ENCODE data around the gene HOXA13. TPM values are rescaled to one million over a fixed set of nuclear protein-coding genes. Genes with fewer than 3 reads are reported as not detected.

HOXA13 gene
- total RNA-seq, 6 donors from 2014 or later = not detected

DNA sequence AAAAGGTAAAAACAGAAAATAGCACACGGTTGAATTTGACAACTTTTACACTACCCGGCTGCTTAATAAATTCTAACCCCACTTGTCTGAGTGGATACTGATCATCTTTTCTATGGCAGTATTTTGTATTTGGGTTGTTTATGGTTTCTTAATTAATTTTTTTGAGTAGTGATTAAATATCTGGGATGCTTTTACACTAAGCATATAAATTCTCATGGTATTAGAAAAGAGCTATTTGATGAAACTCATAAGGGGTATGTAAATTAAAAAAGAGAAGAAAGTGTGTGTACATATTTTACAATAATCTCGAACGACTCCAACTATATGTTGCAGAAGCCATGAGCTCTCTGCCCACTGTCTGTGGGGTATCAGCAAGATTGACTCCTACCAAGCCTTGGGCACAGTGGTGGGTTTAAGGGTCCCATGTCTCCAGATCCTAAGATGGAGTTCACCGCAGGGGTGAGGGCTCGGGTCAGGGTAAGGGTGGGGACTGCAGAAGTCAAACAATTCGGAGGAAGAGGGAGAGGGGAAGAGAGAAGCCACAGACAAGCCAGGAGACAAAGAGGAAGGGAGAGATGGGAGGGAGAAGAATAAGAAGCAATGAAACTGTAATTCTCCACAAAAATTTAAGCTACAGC is 7.6 kb upstream of the HOXA13 start:
- 32 to 44% methylated on average over 7 of the region's 7 CpGs for WGBS, 2 donors
- ATAC-seq (ENCODE audit: low FRiP score in 2 of 2) = no peak
- Histone ChIP-seq H3K4me1 (peaks cover 9 to 22% (median 15%) of the 10 kb centered on the region in 4 donors), H3K27ac (no peak overlapping the region), H3K9me3 (no peaks in the 10 kb centered on the region), H3K27me3 (peaks cover 4 to 80% (median 43%) of the 10 kb centered on the region in 4 donors), H3K36me3 (no peaks in the 10 kb centered on the region), H3K4me3 (no peak overlapping the region)
- no peak for TF ChIP-seq EP300 (IDR thresholded peaks at IDR 0.05)
- no peak for TF ChIP-seq POLR2A (IDR thresholded peaks at IDR 0.05)
- TF ChIP-seq POLR2AphosphoS5 (IDR thresholded peaks at IDR 0.05) = no peak
- TF ChIP-seq, protein P1, sequence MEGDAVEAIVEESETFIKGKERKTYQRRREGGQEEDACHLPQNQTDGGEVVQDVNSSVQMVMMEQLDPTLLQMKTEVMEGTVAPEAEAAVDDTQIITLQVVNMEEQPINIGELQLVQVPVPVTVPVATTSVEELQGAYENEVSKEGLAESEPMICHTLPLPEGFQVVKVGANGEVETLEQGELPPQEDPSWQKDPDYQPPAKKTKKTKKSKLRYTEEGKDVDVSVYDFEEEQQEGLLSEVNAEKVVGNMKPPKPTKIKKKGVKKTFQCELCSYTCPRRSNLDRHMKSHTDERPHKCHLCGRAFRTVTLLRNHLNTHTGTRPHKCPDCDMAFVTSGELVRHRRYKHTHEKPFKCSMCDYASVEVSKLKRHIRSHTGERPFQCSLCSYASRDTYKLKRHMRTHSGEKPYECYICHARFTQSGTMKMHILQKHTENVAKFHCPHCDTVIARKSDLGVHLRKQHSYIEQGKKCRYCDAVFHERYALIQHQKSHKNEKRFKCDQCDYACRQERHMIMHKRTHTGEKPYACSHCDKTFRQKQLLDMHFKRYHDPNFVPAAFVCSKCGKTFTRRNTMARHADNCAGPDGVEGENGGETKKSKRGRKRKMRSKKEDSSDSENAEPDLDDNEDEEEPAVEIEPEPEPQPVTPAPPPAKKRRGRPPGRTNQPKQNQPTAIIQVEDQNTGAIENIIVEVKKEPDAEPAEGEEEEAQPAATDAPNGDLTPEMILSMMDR (IDR thresholded peaks at IDR 0.05) = no peak
- no peak for DNase-seq

DNA sequence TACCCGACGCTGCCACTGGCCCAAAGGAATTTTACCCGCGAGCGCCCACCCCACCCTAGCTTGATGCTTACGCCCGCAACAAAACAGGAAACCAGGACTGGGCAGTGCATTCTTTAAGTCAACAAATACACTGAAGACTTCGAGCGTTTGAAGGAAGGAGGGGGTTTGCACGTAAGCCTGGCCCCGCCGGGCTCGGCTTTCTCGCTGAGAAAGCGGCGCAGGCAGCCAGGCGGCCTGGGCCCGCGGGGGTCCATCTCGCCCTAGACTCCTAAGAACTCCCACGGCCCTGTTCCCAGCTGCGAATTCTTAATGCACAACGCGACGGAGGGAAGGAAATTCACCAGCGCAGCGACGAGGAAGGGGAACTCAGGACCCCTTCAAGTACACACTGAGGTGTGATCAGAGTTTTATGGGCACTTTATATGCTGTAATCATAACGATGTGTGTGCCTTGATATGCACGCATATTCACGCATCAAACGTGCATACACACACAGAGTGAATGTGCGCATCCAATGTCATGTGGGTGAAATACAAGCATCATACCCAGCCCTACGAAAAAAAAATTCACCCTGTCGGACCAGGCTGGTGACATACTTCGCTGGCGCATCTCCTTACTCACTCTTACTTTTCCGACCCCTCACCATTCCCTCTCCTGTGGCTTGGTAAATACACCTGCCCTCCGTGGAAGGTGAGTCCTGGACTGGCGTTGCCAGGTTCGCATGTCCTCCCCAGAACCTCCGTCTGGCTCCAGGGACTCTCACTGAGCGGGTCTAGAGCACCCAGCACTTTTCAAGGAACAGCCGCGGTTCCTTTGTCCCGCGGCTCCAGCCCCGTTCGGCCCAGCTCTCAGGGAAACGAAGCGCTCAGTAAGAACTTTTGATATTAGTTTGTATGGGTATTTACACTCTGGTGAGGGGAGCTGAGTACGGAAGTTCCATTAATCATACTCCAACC is 5.7 kb upstream of the HOXA13 start:
- TF ChIP-seq, protein P1 (IDR thresholded peaks at IDR 0.05) = no peak
- TF ChIP-seq POLR2AphosphoS5 (IDR thresholded peaks at IDR 0.05) (no peak), POLR2A (IDR thresholded peaks at IDR 0.05) (no peak), EP300 (IDR thresholded peaks at IDR 0.05) (no peak)
- peak in 1 of 2 donors; percentile 52 for DNase-seq
- ATAC-seq (ENCODE audit: low FRiP score in 2 of 2) = no peak
- WGBS, 2 donors = 10 to 11% methylated on average over 40 to 51 of the region's 52 CpGs
- Histone ChIP-seq H3K27ac (no peak overlapping the region), H3K27me3 (peaks cover 6 to 80% (median 44%) of the 10 kb centered on the region in 4 donors), H3K4me3 (peak overlapping the region in 1 of 4 donors; percentile 17), H3K4me1 (peaks cover 21 to 35% (median 25%) of the 10 kb centered on the region in 4 donors), H3K36me3 (no peaks in the 10 kb centered on the region), H3K9me3 (no peaks in the 10 kb centered on the region)

DNA sequence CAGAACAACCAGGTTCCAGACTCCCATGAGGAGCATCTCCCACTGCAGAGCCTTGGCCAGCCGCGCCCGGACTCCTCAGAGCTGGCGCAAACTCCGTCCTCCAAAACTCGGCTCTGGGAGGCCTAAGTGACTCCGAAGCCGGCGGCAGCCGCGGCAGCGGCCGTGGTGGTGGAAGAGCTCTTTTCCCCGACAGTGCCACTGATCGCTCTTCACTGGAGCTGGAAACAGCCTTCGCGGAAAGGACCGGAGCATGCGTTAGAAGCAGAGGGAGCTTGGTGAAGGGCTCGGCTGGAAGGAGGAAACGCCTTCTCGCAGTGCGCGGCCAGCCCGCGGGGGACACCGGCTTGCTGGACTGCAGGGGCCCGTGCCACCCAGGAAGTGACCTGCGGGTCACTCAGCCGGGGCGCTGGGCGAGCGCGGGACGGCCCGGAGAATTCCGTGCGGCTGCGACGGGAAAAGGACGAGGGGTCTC is 5.0 kb upstream of the HOXA13 start:
- H3K4me1 ChIP-seq = peaks cover 26 to 38% (median 29%) of the 10 kb centered on the region in 4 donors
- WGBS, 2 donors = 2 to 7% methylated on average over 21 to 41 of the region's 41 CpGs
- TF ChIP-seq POLR2AphosphoS5 (IDR thresholded peaks at IDR 0.05) = no peak
- no peak for TF ChIP-seq POLR2A (IDR thresholded peaks at IDR 0.05)
- TF ChIP-seq, protein P1 (IDR thresholded peaks at IDR 0.05) = no peak
- no peak for TF ChIP-seq EP300 (IDR thresholded peaks at IDR 0.05)
- no peaks in the 10 kb centered on the region for H3K36me3 ChIP-seq
- H3K9me3 ChIP-seq = no peaks in the 10 kb centered on the region
- ATAC-seq (ENCODE audit: low FRiP score in 2 of 2) (peak in 1 of 2 donors; percentile 4), DNase-seq (peak in 1 of 2 donors; percentile 86)
- H3K27ac ChIP-seq = no peak overlapping the region
- H3K4me3 ChIP-seq = peak overlapping the region in 1 of 4 donors; percentile 17
- peaks cover 6 to 82% (median 50%) of the 10 kb centered on the region in 4 donors for H3K27me3 ChIP-seq

DNA sequence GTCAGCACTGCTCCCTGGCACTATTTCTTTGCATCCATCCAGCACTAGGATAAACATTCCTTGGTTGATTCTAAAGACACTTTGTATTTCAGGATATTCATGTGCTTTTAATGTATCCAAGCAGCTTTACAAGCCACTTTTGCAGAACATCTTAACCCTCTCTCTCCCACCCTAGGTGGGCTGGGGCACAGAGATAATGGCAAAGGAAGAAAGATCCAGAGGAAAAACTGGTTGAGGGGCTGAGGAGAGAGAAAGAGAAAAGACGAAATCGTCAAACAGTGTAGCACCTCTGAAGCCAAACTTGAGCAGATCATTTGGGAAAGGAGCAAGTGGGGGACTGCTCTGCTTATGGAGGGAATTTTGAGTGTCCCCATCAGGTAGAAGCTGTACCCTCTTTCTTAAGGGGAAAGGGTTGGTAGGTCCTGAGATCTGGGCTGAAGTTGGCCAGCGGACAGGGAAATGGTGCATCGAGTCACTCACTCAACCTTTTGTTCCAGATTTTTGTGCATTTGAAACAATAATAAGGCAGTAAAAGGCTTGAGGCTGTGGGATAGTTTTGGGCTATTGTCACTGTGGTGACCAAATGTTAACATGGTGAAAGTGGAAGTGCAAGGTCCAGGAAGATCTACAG is 4.2 kb upstream of the HOXA13 start:
- Histone ChIP-seq H3K27ac (no peak overlapping the region), H3K9me3 (no peaks in the 10 kb centered on the region), H3K4me1 (peaks cover 31 to 45% (median 32%) of the 10 kb centered on the region in 4 donors), H3K36me3 (no peaks in the 10 kb centered on the region), H3K27me3 (peaks cover 6 to 84% (median 55%) of the 10 kb centered on the region in 4 donors), H3K4me3 (no peak overlapping the region)
- WGBS, 2 donors = 14 to 29% methylated on average over 4 of the region's 4 CpGs
- DNase-seq = no peak
- no peak for ATAC-seq (ENCODE audit: low FRiP score in 2 of 2)
- TF ChIP-seq POLR2A (IDR thresholded peaks at IDR 0.05) = no peak
- no peak for TF ChIP-seq EP300 (IDR thresholded peaks at IDR 0.05)
- no peak for TF ChIP-seq POLR2AphosphoS5 (IDR thresholded peaks at IDR 0.05)
- TF ChIP-seq, protein P1 (IDR thresholded peaks at IDR 0.05) = no peak

Data from upper lobe of left lung (tissue), 6 donors.